ENCODE data around the gene ZNF331. TPM values are rescaled to one million over a fixed set of nuclear protein-coding genes. Genes with fewer than 3 reads are reported as not detected.

Gene ZNF331
- polyA plus RNA-seq, 1 donor (not counting 4 experiments of a cell fraction or from before 2014, with no cell fraction given): 5.1 TPM

- Histone ChIP-seq H3K4me1 (ENCODE audit: control insufficient read depth, extremely low read depth, insufficient read depth, low read length) (peaks cover 5% of the 10 kb centered on the region), H3K36me3 (ENCODE audit: control insufficient read depth in 2 of 2, extremely low read depth in 1 of 2, insufficient read depth in 2 of 2, low read length in 2 of 2) (no peaks in the 10 kb centered on the region), H4K20me1 (ENCODE audit: control insufficient read depth, extremely low read depth, insufficient read depth, low read length) (no peaks in the 10 kb centered on the region), H3K9me1 (ENCODE audit: control insufficient read depth, extremely low read depth, insufficient read depth, low read length) (no peaks in the 10 kb centered on the region), H3K9me3 (ENCODE audit: control insufficient read depth, low read depth, low read length) (no peaks in the 10 kb centered on the region), H3K27me3 (ENCODE audit: control insufficient read depth, extremely low read depth, insufficient read depth, low read length) (no peaks in the 10 kb centered on the region), H3K4me3 (ENCODE audit: control insufficient read depth in 2 of 3, extremely low read depth in 1 of 3, insufficient read depth in 2 of 3, low read depth in 1 of 3, low read length in 3 of 3) (no peak overlapping the region), H3K27ac (ENCODE audit: control insufficient read depth, insufficient read depth, low read length) (no peak overlapping the region), H3K9ac (ENCODE audit: control insufficient read depth, extremely low read depth, insufficient read depth, low read length) (no peak overlapping the region), H2AFZ (ENCODE audit: control insufficient read depth, low read length) (no peak overlapping the region), H3K79me2 (ENCODE audit: control insufficient read depth, insufficient read depth, low read length) (no peaks in the 10 kb centered on the region), H3K4me2 (ENCODE audit: control insufficient read depth, extremely low read depth, insufficient read depth, low read depth, low read length) (no peak overlapping the region)
- DNase-seq (ENCODE audit: low read depth, low spot score): no peak
- TF ChIP-seq EZH2 (IDR thresholded peaks at IDR 0.05; ENCODE audit: low read length): no peak
- no peak for TF ChIP-seq CTCF (optimal IDR thresholded peaks at IDR 0.05 in 1 of 3, IDR thresholded peaks at IDR 0.05 in 1 of 3, conservative IDR thresholded peaks at IDR 0.05 in 1 of 3; ENCODE audit: extremely low read depth in 1 of 3, insufficient read depth in 2 of 3, low read length in 3 of 3)
- dilution Hi-C loops (cut with MboI; ENCODE audit: extremely low pct_ligation_motif_present, low sequenced_read_pairs): no loop called here
- FAIRE-seq: no peak
These were observed 48.3 kb downstream of the ZNF331 start for GRCh38 chr19:53586277-53586691.

DNA sequence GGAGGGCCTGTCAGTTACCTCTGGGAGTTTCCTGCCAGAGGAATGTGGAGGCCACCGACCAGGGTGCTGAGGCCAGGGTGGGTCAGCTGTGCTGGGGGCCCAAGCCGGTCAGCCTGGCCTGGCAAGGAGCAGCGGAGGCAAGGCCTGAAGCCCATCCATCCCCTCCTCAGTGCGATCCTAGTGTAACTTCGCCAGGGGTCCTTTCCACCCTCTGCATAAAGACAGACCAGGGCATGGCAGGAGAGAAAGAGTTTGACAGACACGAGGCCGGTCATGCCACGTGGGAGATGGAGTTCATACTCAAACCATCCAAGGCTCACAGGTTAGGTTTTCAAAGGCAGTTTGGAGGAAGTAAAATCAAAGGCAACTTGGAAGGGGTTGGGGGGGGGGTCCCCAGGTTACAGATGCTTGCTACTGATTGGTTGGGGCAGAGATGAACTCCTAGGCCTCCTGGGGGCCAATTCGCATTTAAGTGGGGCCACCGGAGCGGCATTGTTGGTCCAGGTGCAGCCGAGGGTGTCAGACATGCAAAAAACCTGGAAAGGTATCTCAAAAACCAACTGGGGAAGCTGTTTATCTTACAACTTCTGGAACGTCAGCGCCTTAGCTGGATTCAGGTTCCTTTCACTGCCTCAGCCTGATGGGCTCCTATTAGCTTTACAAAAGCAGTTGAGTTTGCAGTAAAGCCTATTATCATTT, 57.0 kb downstream of the ZNF331 start:
- Histone ChIP-seq H3K9me1 (ENCODE audit: control insufficient read depth, extremely low read depth, insufficient read depth, low read length) (no peaks in the 10 kb centered on the region), H2AFZ (ENCODE audit: control insufficient read depth, low read length) (no peak overlapping the region)
- no peak for FAIRE-seq

More for the DNA sequence above, 57.0 kb downstream of the ZNF331 start:
- Histone ChIP-seq H3K79me2 (ENCODE audit: control insufficient read depth, insufficient read depth, low read length) (no peaks in the 10 kb centered on the region), H3K4me1 (ENCODE audit: control insufficient read depth, extremely low read depth, insufficient read depth, low read length) (peaks cover 3% of the 10 kb centered on the region), H4K20me1 (ENCODE audit: control insufficient read depth, extremely low read depth, insufficient read depth, low read length) (no peaks in the 10 kb centered on the region), H3K4me3 (ENCODE audit: control insufficient read depth in 2 of 3, extremely low read depth in 1 of 3, insufficient read depth in 2 of 3, low read depth in 1 of 3, low read length in 3 of 3) (no peak overlapping the region), H3K9ac (ENCODE audit: control insufficient read depth, extremely low read depth, insufficient read depth, low read length) (no peak overlapping the region), H3K9me3 (ENCODE audit: control insufficient read depth, low read depth, low read length) (peaks cover 10% of the 10 kb centered on the region), H3K4me2 (ENCODE audit: control insufficient read depth, extremely low read depth, insufficient read depth, low read depth, low read length) (no peak overlapping the region), H3K36me3 (ENCODE audit: control insufficient read depth in 2 of 2, extremely low read depth in 1 of 2, insufficient read depth in 2 of 2, low read length in 2 of 2) (no peaks in the 10 kb centered on the region), H3K27me3 (ENCODE audit: control insufficient read depth, extremely low read depth, insufficient read depth, low read length) (no peaks in the 10 kb centered on the region), H3K27ac (ENCODE audit: control insufficient read depth, insufficient read depth, low read length) (no peak overlapping the region)
- DNase-seq (ENCODE audit: low read depth, low spot score): no peak
- TF ChIP-seq CTCF (optimal IDR thresholded peaks at IDR 0.05 in 1 of 3, IDR thresholded peaks at IDR 0.05 in 1 of 3, conservative IDR thresholded peaks at IDR 0.05 in 1 of 3; ENCODE audit: extremely low read depth in 1 of 3, insufficient read depth in 2 of 3, low read length in 3 of 3) (no peak), EZH2 (IDR thresholded peaks at IDR 0.05; ENCODE audit: low read length) (no peak)
- dilution Hi-C loops (cut with MboI; ENCODE audit: extremely low pct_ligation_motif_present, low sequenced_read_pairs): no loop called here

Measured in keratinocyte (primary cell).